HG02763 (cell line): Measurements from ENCODE around the gene PANK3.

ENCODE experiments used
- ATAC-seq: cut with Tn5 transposase; IDR thresholded peaks from one replicate; pipeline ENCODE4 v1.9.1; 2021; ENCODE audit warnings: mild to moderate bottlenecking, moderate library complexity; ENCODE audit not compliant: unreplicated experiment

The PANK3 gene

GRCh38 chr5:168578538-168579487 is at the start of gene PANK3:
Gene PANK3 (minus strand): TSS chr5:168579368. CDS start chr5:168579283, 85 bp downstream.
- ATAC-seq = peak; percentile 64

DNA sequence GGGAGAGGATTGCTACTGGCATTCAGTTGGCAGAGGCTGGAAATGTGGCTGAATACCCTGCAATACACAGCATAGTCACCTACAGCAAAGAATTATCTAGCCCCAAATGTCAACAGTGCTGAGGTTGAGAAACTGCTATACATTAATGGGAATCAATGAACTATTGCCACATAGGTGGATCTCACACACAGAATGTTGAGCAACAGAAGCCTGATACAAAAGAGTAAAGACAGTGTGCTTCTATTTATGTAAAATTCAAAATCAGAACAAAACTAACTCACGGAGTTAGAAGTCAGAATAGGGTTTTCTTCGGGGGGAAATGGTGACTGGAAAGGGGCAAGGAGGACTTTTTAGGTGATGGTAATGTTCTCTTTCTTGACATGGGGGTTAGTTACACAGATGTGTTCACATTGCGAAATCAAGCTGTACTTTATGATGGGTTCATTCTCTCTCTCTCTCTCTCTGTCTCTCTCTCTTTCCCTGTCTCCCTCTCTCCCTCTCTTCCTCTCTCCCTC is 45.7 kb upstream of the PANK3 start:
- ATAC-seq = no peak

DNA sequence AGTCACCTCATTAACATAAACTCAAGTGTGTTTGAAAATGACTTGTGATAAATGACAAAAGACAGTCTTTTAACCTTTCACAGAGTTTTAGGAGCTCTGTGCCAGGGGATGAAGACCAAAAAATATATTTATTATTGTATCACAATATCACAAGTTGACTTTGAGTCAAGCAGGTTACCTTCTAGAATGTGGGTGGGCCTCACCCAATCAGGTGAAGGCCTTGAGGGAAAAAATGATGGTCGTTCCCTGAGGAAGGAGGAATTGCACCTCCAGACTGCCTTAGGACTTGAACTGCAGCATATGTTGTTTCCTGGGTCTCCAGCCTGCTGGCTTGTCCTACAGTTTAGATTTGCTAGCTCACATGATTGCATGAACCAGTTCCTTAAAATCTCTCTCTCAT is 41.6 kb upstream of the PANK3 start:
- no peak for ATAC-seq

DNA sequence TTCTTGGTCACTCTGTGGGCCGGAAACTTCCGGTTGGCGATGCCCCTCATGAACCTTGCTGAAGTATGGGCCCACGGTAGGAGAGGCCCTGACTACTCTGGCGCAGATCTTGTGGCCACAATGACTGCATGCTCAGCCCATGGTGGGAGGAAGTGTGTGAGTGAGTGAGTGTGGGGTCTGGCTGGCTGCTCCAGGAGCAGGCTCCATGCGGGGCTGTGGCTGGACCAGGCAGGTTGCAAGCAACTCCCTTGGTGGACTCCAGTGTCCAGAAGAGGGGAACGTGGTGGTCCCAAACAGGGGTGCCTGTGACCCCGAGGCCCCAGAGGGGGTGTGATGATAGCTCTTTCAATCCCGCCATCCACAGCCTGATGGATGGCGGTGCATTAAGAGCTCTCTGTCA is 35.5 kb upstream of the PANK3 start:
- ATAC-seq = no peak

DNA sequence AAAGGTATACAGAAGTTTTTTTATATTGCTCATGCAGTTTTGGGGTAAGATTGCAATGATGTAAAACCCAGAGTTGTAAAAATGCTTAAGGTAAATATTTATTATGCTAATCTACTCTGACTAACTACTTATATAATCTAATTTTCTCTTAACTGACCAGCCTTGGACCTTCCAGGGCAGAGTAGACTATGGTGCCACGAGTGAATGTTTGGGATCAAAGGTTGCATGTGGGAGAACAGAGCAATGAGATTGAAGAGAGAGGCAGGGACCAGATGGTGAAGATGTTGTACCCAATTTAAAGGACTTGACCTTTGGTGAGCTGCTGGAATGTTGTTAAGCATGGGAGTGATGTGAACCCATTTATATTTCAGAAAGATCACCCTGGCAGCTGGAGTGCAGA is 34.8 kb upstream of the PANK3 start:
- no peak for ATAC-seq

GRCh38 chr5:168613396-168613795 is 34.2 kb upstream of the PANK3 start:
- ATAC-seq = no peak

DNA sequence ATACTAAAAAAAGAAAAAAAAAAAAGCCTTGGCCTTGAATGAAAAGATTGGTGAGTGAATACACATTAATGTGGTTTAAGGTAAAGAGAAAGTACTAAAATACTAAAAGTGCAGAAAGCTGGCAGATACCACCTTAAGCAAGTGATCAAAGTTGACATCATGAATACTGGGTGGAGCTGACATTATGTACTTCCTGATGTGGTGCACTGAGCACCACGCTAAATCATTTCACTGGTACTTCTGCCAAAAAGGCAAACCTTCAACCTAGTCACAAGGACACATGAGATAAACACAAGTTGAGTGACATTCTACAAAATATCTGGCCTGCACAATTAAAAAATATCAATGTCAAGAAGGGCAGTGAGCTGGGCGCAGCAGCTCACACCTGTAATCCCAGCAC is 33.8 kb upstream of the PANK3 start:
- no peak for ATAC-seq

DNA sequence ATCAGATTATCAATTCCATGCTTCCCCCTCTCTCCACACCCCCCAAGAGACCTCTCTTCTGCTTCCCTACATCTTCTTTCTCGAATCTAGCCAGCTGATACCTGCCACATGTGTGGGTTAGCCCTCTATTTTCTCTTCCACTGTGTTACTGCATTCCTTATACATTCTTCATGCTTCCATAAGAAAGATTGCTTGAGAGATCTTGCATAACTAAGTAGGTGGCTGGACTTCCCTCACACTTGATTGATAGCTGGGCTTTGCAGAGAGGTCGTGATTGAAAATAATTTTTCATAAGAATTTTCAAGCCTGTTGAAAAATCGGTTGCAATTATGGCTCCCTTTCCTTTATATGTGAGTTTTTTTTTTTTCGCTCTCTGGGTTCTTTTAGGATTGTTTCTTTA is 33.0 kb upstream of the PANK3 start:
- no peak for ATAC-seq

DNA sequence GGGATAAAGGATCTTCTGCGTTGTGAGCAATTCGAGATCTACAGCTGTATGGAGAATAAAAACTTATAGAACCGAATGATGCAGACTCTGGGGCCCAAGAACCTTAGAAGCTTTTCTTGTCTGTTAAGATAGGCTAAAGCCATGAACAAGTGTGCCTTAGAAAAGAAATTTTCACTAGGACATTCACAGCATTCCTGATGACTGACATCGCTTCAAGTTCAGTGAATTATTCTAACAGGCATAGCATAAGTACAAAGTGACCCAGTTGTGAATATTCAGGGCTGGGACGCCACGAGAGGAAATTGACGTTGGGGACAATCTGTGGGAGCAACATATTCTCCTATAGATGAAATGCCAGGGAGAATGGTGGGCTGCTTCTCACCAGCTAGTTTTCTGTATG is 32.0 kb upstream of the PANK3 start:
- no peak for ATAC-seq

GRCh38 chr5:168609806-168610482 is 30.8 kb upstream of the PANK3 start:
- no peak for ATAC-seq

GRCh38 chr5:168608821-168609220 is 29.7 kb upstream of the PANK3 start:
- ATAC-seq = no peak

DNA sequence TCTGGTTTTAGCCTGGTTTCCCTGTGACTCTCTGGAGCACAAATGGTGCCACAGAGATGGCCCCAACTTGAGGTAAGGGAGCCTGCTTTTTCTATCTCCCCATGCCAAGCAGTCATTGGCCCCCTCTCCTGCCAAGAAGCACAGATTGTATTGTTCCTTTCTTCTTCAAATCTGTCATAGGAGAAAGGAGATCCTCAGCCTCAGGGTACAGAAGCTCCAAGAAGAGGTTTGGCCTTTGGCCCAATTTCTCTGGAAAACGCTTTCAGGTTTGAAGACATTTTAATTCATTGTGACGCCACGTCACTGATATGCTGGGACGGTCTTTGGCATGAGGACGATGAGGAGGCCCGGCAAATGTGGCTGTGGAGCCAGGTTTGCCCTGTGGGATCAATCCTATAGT is 29.2 kb upstream of the PANK3 start:
- ATAC-seq = no peak

DNA sequence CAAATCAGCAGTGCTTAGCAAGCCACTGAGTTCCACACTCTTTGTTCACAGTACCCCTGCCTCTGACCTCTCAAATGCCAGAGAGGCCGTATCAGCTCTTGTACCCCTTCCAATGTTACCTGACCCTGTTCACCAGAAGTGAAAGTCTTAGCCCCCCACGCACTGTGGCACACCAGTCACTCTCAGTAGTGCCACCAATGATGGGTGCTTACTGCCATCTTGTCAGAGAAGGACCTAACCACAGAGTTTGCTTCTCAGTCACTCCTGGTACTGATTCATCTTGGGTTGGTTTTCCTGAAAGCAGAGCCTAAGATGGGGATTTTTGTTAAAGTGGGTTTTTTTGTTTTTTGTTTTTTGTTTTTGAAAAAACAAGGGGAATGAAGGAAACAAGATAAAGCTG is 28.8 kb upstream of the PANK3 start:
- peak; percentile 71 for ATAC-seq

GRCh38 chr5:168606562-168606961 is 27.4 kb upstream of the PANK3 start:
- ATAC-seq = no peak

DNA sequence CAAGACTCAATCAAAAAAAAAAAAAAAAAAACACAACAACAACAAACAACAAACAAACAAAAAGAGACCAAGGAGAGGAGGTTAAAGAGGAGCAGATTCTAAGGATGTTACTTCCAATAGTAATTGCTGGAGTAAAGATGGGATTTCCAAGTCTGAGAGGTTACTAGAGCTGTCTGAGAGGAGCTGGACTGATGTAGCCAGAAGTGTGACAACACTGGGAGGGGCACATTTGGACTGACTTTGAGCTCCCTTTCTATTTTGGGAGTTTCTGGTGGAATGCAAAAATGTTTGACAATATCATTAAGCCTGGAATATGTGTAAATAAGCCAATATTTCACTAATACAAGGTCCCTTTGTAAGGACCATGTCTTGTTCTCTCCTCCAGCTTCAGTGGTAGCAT is 25.3 kb upstream of the PANK3 start:
- no peak for ATAC-seq

DNA sequence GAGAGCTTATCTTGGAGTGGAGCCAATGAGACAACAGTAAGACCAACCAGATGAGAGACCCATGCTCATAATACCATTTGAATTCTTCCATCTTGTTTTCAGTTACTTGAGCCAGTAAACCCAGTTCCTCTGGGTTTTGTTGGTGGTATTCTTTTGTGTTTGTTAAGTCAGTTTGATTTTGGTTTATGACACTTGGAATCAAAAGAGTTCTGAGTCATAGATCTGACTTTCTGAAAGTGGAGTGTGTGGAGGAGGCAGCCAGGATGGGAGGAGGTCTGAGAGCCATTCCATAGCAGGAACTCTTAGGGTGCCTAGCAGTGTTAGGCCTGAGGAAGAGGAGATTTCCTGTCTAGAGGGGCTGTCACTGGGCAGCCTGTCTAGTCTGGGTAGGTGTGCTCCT is 24.6 kb upstream of the PANK3 start:
- no peak for ATAC-seq

- ATAC-seq = no peak
Observed at GRCh38 chr5:168602517-168602916, 23.3 kb upstream of the PANK3 start.

DNA sequence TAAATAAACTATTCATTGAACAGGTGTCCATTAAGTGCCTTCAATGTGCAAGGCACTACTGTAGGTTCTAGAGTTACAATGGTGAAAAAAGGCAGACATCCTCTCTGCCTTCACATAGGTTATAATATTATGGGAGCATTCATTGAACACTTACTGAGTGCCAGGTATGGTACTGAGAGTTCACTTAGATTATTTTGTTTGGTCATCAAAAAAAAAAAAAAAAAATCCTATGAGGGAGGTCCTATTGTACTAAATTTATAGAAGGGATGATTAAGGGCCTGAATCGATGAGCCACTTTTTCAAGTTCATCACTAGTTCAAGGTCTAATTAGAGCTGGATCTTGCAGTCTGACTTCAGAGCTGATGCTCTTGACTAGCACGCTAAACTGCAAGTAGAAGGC is 22.8 kb upstream of the PANK3 start:
- no peak for ATAC-seq

DNA sequence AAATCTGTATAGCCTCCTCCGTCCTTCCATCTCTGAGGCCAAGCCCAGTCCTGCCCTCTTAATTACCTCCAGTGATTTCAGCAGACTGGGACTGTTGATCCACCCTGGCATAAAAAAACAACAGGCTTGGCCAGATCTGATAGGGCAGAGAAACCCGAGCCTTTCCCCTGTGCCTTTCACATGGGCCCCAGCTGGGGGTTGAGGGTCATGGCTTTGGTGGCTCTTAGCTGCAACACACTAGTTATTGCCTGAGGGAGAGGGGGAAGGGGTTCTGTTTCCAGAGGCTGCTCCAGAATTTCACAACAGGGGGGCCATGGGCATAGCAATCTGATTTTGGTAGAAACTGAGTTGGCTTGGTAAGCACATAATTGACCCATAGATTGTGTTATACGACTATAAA is 21.2 kb upstream of the PANK3 start:
- no peak for ATAC-seq

DNA sequence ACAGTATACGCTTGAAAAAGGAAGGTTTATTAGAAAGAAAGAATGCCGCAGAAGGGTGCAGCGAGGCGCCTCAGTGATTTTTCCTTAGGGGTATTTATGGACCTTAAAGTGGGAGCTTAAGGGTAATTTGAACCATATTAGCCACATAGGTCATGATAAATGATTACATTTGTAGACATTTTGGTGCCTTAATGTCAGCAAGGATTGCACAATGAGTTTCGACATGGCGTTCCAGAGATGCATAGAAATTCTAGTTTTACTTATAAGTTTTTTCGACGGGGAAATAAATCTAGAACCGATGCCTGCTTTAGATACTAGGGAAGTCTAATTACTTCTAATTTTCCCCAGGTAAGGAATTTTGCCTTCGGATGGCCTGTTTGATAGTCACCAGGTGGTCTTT is 20.7 kb upstream of the PANK3 start:
- ATAC-seq = no peak

GRCh38 chr5:168598639-168599038 is 19.5 kb upstream of the PANK3 start:
- ATAC-seq = no peak

DNA sequence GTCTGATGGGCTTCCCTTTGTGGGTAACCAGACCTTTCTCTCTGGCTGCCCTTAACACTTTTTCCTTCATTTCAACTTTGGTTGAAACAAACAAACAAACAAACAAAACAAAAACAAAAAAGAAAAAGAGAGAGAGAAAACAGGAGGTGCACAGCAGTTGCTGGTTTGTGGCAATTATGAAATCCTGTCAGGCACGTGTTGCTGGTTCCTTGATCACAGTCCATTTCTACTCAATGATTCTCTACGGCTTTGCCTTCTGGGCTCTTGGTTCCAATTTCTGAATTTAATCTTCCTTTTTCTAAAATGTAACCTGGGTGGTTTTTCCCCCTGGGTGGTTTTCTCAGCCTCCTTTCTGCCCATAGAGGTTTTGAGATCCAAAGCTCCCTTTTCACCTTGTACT is 17.8 kb upstream of the PANK3 start:
- ATAC-seq = no peak
